LHCN-M2 (cell line): ENCODE results near the gene PTPN22. TPM values are rescaled to one million over a fixed set of nuclear protein-coding genes. Genes with fewer than 3 reads are reported as not detected.
A peak's percentile ranks its signal among the peaks of the same experiment; 100 is the strongest.

Experiments used
- DNase-seq: peaks from one replicate; pipeline ENCODE4 v3.0.0-alpha.2; 2012; ENCODE audit warnings: low read depth
- total RNA-seq: library from RNA; depleted of rRNA; stranded (reverse); fragments of >200 nt; gene quantifications from 2 replicates; pipeline ENCODE4 v1.2.3, GENCODE V29; 2014

PTPN22 gene
- total RNA-seq, 1 experiment from 2014 or later: 11.1 TPM

- no peak for DNase-seq
These were observed 69.0 kb downstream of the PTPN22 start for GRCh38 chr1:113802367-113803007.

DNA sequence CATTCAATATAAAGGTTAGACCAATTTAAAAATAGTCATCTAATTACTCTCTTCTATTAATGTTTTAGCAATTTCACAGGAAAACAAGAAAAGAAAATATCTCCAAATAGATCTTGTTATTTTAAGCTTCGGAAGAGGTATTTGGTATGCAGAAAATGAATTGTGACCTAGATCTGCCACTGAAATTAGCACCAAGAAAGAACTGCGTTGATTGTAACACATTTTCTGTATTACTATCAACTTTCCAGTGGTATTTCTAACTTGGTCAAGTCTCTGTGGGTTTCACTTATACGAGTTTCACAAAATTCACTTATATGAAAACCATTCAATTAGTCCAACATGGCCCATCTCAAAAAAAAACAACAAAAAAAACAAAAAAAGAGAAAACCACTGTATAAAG lies 71.0 kb downstream of the PTPN22 start:
- DNase-seq: no peak

GRCh38 chr1:113797472-113797871 lies 74.0 kb downstream of the PTPN22 start:
- no peak for DNase-seq

- no peak for DNase-seq
These were observed 77.4 kb downstream of the PTPN22 start for GRCh38 chr1:113793878-113794834.

DNA sequence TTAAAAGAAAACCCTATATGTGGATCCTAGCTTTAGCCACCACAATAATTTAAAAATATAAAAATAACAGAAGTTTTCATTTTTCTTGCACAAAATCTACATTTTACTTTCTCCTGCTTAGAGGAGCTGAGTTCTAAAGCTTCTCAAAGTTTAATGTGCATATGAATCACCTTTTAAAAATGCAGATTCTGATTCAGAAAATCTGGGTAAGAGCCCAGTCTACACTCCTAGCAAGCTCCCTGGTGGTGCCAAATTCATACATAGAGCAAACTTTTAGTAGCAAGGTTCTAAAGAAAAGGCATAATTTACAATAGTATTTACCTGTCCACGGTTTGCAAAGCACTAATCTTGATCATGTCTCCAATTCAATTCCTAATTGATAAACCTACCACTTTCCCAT lies 78.5 kb downstream of the PTPN22 start:
- DNase-seq: peak; percentile 40

GRCh38 chr1:113792471-113792870 lies 79.0 kb downstream of the PTPN22 start:
- DNase-seq: no peak

GRCh38 chr1:113788802-113789201 lies 82.7 kb downstream of the PTPN22 start:
- DNase-seq: no peak

- no peak for DNase-seq
These were observed 83.8 kb downstream of the PTPN22 start for GRCh38 chr1:113787663-113788062.

- peak; percentile 28 for DNase-seq
These were observed 85.4 kb downstream of the PTPN22 start for GRCh38 chr1:113786069-113786468.

- DNase-seq: peak; percentile 50
These were observed 87.3 kb downstream of the PTPN22 start for GRCh38 chr1:113784104-113784779.

DNA sequence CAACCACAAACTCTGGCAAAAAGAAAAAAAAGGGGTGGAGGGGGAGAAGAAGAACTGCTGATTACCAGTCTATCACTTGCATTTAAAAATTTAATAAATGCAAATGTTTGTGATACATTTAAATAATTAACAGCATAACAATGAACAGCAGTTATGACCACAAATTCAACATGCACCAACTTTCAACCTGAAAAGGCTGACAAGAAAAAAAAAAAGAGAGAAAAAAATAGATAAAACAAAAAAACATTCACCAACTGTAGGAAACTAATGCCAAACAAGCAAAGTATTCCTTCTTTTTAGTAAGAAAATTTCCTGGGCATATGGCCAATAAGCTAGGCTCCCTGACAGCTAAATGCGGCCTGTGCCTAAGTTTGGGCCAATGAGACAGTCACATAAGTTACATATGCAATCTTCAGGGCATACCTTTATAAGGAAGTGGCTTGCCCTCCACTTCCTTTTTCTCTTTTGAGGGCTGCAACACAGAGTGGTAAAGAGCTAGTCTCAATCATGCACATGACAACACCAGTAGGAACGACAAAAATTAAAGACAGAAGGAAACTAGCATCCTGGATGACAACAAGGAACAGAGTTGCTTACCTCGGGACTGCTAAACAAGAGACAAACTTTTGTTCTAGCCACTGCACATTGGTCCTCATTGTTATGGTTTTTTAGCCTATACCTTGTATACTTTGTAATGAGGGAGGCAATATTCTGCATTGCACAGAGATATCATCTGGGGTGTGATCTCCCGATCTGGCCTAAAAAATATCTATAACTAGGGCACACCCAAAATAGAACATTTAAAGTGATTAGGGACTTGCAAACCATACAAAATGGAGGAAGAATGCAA lies 88.0 kb downstream of the PTPN22 start:
- DNase-seq: peak; percentile 37

GRCh38 chr1:113782406-113782805 lies 89.1 kb downstream of the PTPN22 start:
- DNase-seq: no peak

DNA sequence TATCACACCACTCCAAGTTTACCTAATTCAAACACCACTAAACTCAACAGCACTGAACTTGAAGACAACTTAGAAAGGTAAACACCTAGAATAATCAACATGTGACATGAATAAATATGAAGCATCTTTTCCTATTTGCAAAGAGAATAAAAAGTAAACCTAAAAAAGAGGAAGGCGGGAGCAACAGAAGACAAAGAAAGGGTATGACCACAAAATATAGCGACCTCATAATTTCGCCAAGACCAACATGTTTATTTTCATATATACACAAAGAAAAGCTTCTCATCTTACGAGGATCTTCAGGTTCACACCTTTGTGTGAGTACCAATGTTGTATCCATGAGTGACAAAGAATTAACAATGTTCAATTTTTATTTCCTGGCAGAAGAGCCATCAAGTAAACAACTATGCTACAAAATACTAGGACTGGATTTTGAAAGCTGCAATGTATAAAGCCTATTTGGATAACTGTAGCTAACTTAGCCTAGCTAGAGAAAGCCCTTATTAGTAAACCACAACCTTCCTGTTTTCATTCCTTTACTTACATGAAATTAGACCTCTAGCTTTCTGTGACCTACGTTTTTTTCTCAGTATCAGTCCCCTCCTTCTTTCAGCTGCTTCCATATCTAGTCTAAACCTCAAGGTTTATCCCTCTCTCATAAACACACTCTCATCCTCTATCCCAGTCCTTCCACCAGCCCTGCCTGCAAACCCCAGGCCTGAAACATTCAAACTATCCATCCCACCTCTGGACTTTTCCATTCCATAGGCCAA lies 91.0 kb downstream of the PTPN22 start:
- peak; percentile 45 for DNase-seq

DNA sequence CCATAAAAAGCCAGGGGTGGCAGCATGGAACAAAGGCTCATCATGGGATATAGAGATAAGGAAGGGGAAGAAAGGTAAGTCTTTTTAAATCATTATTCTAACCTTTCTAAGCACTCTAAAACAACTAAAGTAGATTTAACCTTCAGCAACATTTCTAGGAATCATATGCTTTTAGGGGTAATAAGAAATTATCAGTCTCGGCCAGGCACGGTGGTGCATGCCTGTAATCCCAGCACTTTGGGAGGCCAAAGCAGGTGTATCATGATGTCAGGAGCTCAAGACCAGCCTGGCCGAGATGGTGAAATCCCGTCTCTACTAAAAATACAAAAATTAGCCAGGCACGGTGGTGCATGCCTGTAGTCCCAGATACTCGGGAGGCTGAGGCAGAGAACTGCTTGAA lies 92.0 kb downstream of the PTPN22 start:
- DNase-seq: no peak

GRCh38 chr1:113777561-113777960 lies 94.0 kb downstream of the PTPN22 start:
- DNase-seq: no peak

GRCh38 chr1:113770031-113770430 lies 101.5 kb downstream of the PTPN22 start:
- DNase-seq: no peak

DNA sequence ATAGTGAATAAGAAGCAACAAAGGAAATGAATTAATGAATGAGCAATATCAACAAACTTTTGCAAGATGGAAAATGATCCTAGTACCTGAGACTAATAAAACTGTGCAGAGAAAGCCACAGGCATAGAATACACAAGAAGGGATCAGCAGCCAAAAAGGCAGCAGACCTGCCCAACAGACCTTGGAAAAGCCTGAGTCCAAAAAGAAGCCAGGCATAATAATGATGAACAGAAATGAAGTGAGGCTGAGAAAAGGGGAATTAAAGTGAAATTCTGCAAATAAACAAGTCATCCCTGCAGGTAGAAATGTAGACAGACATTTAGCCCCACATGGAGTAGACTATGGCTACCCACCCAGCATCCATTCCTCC lies 101.9 kb downstream of the PTPN22 start:
- no peak for DNase-seq

DNA sequence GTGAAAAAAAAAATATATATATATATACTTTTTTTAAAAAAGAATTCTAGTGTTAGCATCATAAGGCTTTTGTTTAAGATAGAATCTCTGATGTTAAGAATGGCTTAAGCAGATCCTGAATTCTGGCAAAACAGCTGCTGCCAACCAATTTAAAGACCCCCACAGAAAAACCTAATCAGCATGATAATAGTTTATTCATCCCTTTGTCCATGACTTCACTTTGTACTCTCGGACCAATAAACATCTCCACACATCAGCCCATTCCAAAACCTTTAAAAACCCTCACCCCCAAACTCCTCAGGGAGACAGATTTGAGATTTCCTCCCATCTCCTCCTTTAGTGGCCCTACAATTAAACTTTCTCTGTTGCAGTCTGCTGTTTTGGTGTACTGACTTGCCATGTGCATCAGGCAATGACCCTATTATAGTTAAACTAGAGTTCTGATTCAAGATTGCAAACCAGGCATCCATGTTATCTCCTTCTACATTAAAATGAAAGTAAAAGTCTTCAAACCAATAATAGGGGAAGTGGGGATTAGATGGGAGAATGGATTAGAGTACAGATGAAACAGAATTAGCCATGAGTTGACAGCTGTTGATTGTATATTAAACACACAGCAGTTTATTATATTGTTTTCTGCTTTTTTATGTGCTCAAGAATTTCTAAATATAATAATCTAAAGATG lies 102.5 kb downstream of the PTPN22 start:
- DNase-seq: no peak

DNA sequence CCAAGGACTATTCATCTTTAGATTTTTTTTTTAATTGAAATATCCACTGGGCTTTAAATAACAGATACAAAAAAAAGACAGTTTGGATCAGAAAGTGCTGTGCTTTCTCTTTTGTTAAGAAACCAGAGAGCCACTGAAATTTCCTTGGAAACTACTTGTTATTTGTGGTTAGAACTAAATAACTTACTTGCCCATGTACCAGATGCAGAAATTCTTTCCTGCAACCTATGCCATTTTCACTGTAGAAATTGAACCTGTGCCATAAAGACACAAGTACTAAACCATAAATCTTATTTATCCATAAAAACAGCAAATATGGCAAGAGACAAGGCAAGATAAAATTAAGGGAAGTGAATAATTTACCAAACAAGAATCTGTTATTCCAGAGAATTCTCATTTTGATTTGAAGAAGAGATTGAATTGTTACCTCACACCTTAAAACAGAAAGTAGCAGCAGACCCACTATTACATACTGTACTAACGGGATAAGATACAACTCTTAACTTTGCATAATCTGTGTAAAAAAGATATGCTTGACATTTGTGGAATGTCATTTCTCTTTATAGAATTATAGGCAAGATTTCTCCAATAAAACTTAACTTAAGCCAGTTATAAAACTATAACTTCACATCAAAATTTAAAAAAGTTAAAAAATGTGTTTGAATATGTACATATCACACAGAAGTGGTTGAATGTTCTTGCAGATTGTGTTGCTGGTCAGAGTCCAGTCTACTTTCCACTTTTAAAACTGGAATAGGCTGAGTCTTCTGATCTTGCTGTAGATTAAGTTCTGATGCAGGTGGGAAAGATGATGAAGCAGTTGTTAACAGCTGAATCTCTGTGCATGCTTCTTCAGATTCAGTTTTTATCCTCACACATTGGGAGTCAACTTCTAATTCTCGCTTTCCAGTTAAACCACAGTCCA lies 105.9 kb downstream of the PTPN22 start:
- DNase-seq: no peak
